Neural cell (in vitro differentiated cells): ENCODE results near the gene GTPBP2.
"Not testable (repeated sequence)": the region's sequence is repeated elsewhere in the genome, so short reads cannot be mapped to it uniquely, and the experiment has no call there.

Source experiments
- CTCF ChIP-seq: fragments of 450-650 bp; IDR thresholded peaks from 2 replicates; pipeline ENCODE4 v1.5.1; 2014; ENCODE audit warnings: antibody characterized with exemption, mild to moderate bottlenecking, moderate library complexity; ENCODE audit not compliant: poor library complexity, severe bottlenecking
- EP300 ChIP-seq: fragments of 450-650 bp; conservative IDR thresholded peaks from 2 replicates; pipeline ENCODE4 v1.6.1; 2014; ENCODE audit warnings: antibody characterized with exemption, mild to moderate bottlenecking, moderate library complexity; ENCODE audit not compliant: poor library complexity, severe bottlenecking
- EZH2 ChIP-seq: fragments of 200-600, 300-800 bp; shearing (Covaris generic), sonication (generic); IDR thresholded peaks from 2 replicates; pipeline ENCODE4 v1.6.1; 2014; ENCODE audit warnings: antibody characterized with exemption, low read length, borderline replicate concordance, mild to moderate bottlenecking; ENCODE audit not compliant: insufficient read depth, poor library complexity, severe bottlenecking
- MXI1 ChIP-seq: fragments of 450-650 bp; conservative IDR thresholded peaks from 2 replicates; pipeline ENCODE4 v1.6.1; 2014; ENCODE audit warnings: antibody characterized with exemption, mild to moderate bottlenecking; ENCODE audit not compliant: poor library complexity, severe bottlenecking
- POLR2AphosphoS5 ChIP-seq: IDR thresholded peaks from 2 replicates; pipeline ENCODE4 v1.6.1; 2012
- RAD21 ChIP-seq: fragments of 450-650 bp; conservative IDR thresholded peaks from 2 replicates; pipeline ENCODE4 v1.6.1; 2014; ENCODE audit warnings: antibody characterized with exemption, mild to moderate bottlenecking, moderate library complexity
- REST ChIP-seq: IDR thresholded peaks from 2 replicates; pipeline ENCODE4 v1.6.1; 2012; ENCODE audit warnings: borderline replicate concordance
- SMC3 ChIP-seq: fragments of 450-650 bp; conservative IDR thresholded peaks from 2 replicates; pipeline ENCODE4 v1.6.1; 2014; ENCODE audit warnings: antibody characterized with exemption, mild to moderate bottlenecking, moderate library complexity; ENCODE audit not compliant: poor library complexity
- TAF1 ChIP-seq: IDR thresholded peaks from 2 replicates; pipeline ENCODE4 v1.6.1; 2012; ENCODE audit warnings: low read depth

- not testable (repeated sequence) for TF ChIP-seq CTCF, POLR2AphosphoS5, EZH2, EP300, MXI1, TAF1, SMC3, REST, RAD21
These were observed 33.9 kb upstream of the GTPBP2 start for GRCh38 chr6:43662948-43663347.
